B cell (primary cell): ENCODE data around the gene SNX14. TPM values are rescaled to one million over a fixed set of nuclear protein-coding genes. Genes with fewer than 3 reads are reported as not detected.

Experiments used
- ATAC-seq: fragments of 200-7000 bp; cut with Tn5 transposase; one replicate; pipeline ENCODE4 v1.10.0; 2021; ENCODE audit warnings: low read depth, mild to moderate bottlenecking, moderate number of reproducible peaks, moderate library complexity
- CTCF ChIA-PET: fragments of 350-600 bp; sonication (Branson Sonifier 250); formaldehyde crosslinking; loops from one replicate; lab custom pipeline; 2021; ENCODE audit warnings: antibody characterized with exemption, inconsistent platforms; lab: Charles Lee
- POLR2A ChIA-PET: fragments of 350-600 bp; sonication (Branson Sonifier 250); formaldehyde crosslinking; loops from one replicate; lab custom pipeline; 2021; ENCODE audit warnings: antibody characterized with exemption; lab: Charles Lee
- DNase-seq: peaks from one replicate; pipeline ENCODE4 v3.0.0; 2013
- H2AFZ ChIP-seq: 2 replicates; pipeline ENCODE4 v1.6.1; 2012; ENCODE audit warnings: mild to moderate bottlenecking, low read depth, low read length; ENCODE audit not compliant: insufficient read depth, poor library complexity, severe bottlenecking
- H3K27ac ChIP-seq, 2 donors: 1 replicate in 1 of 2; 2 replicates in 1 of 2; pipeline ENCODE4 v1.5.1; 2012 to 2013; ENCODE audit warnings: low read length in 2 of 2, mild to moderate bottlenecking in 2 of 2, moderate library complexity in 1 of 2
- H3K27me3 ChIP-seq, 4 experiments: fragments of 200-600 bp in 1 of 4; sonication (generic) in 1 of 4; replicated peaks in 1 of 4; 1 replicate in 2 of 4; 2 replicates in 2 of 4; pipeline versions ENCODE4 v1.6.1 to v1.7.0; 2013 to 2016; ENCODE audit warnings: low read length in 3 of 4, mild to moderate bottlenecking in 2 of 4, mixed read lengths in 1 of 4, moderate library complexity in 1 of 4; ENCODE audit not compliant: insufficient read depth in 4 of 4, control insufficient read depth in 3 of 4; ENCODE audit errors: control extremely low read depth in 1 of 4
- H3K36me3 ChIP-seq, 2 experiments: replicated peaks in 1 of 2; 1 replicate in 1 of 2; 2 replicates in 1 of 2; pipeline versions ENCODE4 v1.6.1 to v1.7.1; 2013; ENCODE audit warnings: low read length in 1 of 2; ENCODE audit not compliant: insufficient read depth in 2 of 2, control insufficient read depth in 1 of 2; ENCODE audit errors: control extremely low read depth in 1 of 2, extremely low read depth in 1 of 2
- H3K4me1 ChIP-seq, 2 donors: fragments of 200-600 bp in 1 of 2; sonication (generic) in 1 of 2; 1 replicate in 1 of 2; 2 replicates in 1 of 2; pipeline versions ENCODE4 v1.5.1 to v1.6.1; 2013 to 2017; ENCODE audit warnings: low read length in 2 of 2; ENCODE audit not compliant: control insufficient read depth in 2 of 2, insufficient read depth in 2 of 2
- H3K4me2 ChIP-seq: replicated peaks from 2 replicates; pipeline ENCODE3; 2012; ENCODE audit warnings: mild to moderate bottlenecking, low read depth, low read length; ENCODE audit not compliant: poor library complexity, severe bottlenecking
- H3K4me3 ChIP-seq, 5 experiments: fragments of 200-600 bp in 1 of 5; sonication (generic) in 1 of 5; 1 replicate in 3 of 5; 2 replicates in 2 of 5; pipeline versions ENCODE4 v1.5.1 to v1.7.0; 2011 to 2016; ENCODE audit warnings: low read length in 4 of 5, mild to moderate bottlenecking in 4 of 5, low read depth in 2 of 5, control low read depth in 1 of 5, moderate library complexity in 1 of 5; ENCODE audit not compliant: insufficient read depth in 1 of 5; ENCODE audit errors: control extremely low read depth in 1 of 5, extremely low read depth in 1 of 5
- H3K79me2 ChIP-seq: fragments of 200-600 bp; sonication (generic); one replicate; pipeline ENCODE4 v1.6.0; 2016; ENCODE audit warnings: low read length; ENCODE audit not compliant: control insufficient read depth, insufficient read depth
- H3K9ac ChIP-seq: fragments of 200-600 bp; sonication (generic); 2 replicates; pipeline ENCODE4 v1.6.1; 2017; ENCODE audit warnings: mild to moderate bottlenecking, low read length, moderate library complexity
- H3K9me3 ChIP-seq, 3 donors: one replicate each; pipeline versions ENCODE4 v1.6.1 to v1.7.1; 2013; ENCODE audit warnings: low read length in 2 of 3; ENCODE audit not compliant: control insufficient read depth in 2 of 3, insufficient read depth in 1 of 3; ENCODE audit errors: control extremely low read depth in 1 of 3
- H4K20me1 ChIP-seq: 2 replicates; pipeline ENCODE4 v1.6.0; 2012; ENCODE audit warnings: mild to moderate bottlenecking, low read length; ENCODE audit not compliant: insufficient read depth, control insufficient read depth, poor library complexity, severe bottlenecking
- H3K27ac Mint-ChIP-seq: one replicate; pipeline ENCODE4 v1.8.0; 2021; ENCODE audit warnings: mixed read lengths
- H3K27me3 Mint-ChIP-seq: one replicate; pipeline ENCODE4 v1.8.0; 2021; ENCODE audit warnings: mixed read lengths
- H3K4me1 Mint-ChIP-seq: one replicate; pipeline ENCODE4 v1.8.0; 2021; ENCODE audit warnings: mixed read lengths
- H3K4me3 Mint-ChIP-seq: one replicate; pipeline ENCODE4 v1.8.0; 2021; ENCODE audit warnings: mixed read lengths
- H3K9me3 Mint-ChIP-seq: one replicate; pipeline ENCODE4 v1.8.0; 2022; ENCODE audit warnings: mixed read lengths; ENCODE audit not compliant: insufficient read depth
- EZH2 ChIP-seq: IDR thresholded peaks from 2 replicates; pipeline ENCODE4 v1.6.1; 2012; ENCODE audit warnings: borderline replicate concordance, low read depth, mild to moderate bottlenecking, moderate library complexity, low read length; ENCODE audit not compliant: insufficient read depth, poor library complexity, severe bottlenecking
- WGBS: methylation state at CpG from one replicate; pipeline ENCODE4 v1.1.5; 2013; ENCODE audit warnings: missing lambda C conversion rate; ENCODE audit not compliant: insufficient coverage; 5-methylcytosine and 5-hydroxymethylcytosine counted together
- intact Hi-C: fragments of 100-400 bp; cut with micrococcal nuclease; formaldehyde crosslinking; loops from one replicate; pipeline ENCODE4 v1.10.0; 2022
- polyA minus RNA-seq: library from RNA; depleted of rRNA, polyadenylated mRNA; stranded (reverse); fragments of >200 nt; gene quantifications from 2 replicates; pipeline ENCODE4 v1.2.3, GENCODE V29; 2012
- polyA plus RNA-seq: library from polyadenylated mRNA; depleted of rRNA; stranded (reverse); fragments of >200 nt; gene quantifications from 2 replicates; pipeline ENCODE4 v1.2.3, GENCODE V29; 2012
- total RNA-seq, 2 donors: library from RNA; stranded (reverse); fragments of 120-200 nt in 1 of 2; gene quantifications; 1 replicate in 1 of 2; 2 replicates in 1 of 2; pipeline versions ENCODE4 v1.2.3 to v1.2.4, GENCODE V29; 2013 to 2022
- TF ChIP-seq, protein P1 (sequence below): fragments of 200-600 bp; IDR thresholded peaks from one replicate; pipeline ENCODE4 v1.8.0; 2022; ENCODE audit warnings: antibody characterized with exemption, mild to moderate bottlenecking

SNX14 gene, protein sequence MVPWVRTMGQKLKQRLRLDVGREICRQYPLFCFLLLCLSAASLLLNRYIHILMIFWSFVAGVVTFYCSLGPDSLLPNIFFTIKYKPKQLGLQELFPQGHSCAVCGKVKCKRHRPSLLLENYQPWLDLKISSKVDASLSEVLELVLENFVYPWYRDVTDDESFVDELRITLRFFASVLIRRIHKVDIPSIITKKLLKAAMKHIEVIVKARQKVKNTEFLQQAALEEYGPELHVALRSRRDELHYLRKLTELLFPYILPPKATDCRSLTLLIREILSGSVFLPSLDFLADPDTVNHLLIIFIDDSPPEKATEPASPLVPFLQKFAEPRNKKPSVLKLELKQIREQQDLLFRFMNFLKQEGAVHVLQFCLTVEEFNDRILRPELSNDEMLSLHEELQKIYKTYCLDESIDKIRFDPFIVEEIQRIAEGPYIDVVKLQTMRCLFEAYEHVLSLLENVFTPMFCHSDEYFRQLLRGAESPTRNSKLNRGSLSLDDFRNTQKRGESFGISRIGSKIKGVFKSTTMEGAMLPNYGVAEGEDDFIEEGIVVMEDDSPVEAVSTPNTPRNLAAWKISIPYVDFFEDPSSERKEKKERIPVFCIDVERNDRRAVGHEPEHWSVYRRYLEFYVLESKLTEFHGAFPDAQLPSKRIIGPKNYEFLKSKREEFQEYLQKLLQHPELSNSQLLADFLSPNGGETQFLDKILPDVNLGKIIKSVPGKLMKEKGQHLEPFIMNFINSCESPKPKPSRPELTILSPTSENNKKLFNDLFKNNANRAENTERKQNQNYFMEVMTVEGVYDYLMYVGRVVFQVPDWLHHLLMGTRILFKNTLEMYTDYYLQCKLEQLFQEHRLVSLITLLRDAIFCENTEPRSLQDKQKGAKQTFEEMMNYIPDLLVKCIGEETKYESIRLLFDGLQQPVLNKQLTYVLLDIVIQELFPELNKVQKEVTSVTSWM
- total RNA-seq = 80.0 and 95.1 TPM in 2 replicates
- 98.5 TPM for total RNA-seq (2013)
- polyA plus RNA-seq = 36.9 and 49.9 TPM in 2 replicates
- polyA minus RNA-seq = 36.7 and 37.2 TPM in 2 replicates

DNA sequence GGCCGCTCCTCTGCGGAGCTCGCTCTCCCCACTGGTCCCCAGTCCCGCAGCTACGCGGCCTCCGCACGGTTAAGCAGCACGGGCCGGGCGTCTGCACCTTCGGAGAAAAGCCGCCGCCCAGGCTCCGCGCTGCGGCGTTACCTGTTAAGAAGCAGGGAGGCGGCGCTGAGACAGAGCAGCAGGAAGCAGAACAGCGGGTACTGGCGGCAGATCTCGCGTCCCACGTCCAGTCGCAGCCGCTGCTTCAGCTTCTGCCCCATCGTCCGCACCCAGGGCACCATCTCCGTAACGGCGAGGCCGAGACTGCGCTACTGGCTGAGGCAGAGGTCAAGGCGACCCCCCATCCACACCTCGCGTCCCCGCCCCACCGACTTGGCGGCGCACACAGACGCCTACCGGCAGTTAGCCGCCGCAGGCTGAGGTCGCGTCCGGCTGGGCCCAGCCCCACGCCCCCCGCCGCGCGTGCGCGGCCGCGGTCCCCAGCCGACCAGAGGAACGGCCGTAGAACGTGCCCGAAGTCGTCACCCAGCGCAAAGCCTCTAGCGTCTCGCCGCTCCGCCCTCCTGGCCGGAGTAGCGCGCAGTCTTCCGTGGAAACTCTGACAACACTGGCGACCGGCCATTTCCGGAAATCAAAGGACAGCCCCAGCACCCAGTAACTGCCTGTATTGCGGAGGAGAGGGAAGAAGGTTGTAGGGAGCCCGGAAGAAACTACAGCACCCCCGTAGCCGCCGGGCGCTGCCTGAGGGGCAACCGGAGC, at the start of gene SNX14:
Gene SNX14 (minus strand): TSS at position 421 of the 759 bp plus-strand sequence. CDS start 140 bp downstream, at position 281.
- H3K4me2 ChIP-seq = peak within 1 kb of the TSS; percentile 77
- H3K36me3 ChIP-seq = peaks cover 0 to 3% of the 10 kb centered on the region in 2 experiments
- H3K27me3 ChIP-seq = no peaks in the 10 kb centered on the region
- peaks cover 37% of the 10 kb centered on the region for H3K79me2 ChIP-seq
- Mint-ChIP-seq H3K27me3 (no peaks in the 10 kb centered on the region), H3K4me1 (peaks cover 39% of the 10 kb centered on the region), H3K9me3 (no peaks in the 10 kb centered on the region), H3K27ac (peak within 1 kb of the TSS; percentile 99), H3K4me3 (peak within 1 kb of the TSS; percentile 100)
- under 1% methylated on average over 78 of the region's 82 CpGs for WGBS
- peaks cover 19% of the 10 kb centered on the region for H4K20me1 ChIP-seq
- intact Hi-C loops = loop anchor here (1.0 to 5.0 kb wide), 4 partner anchors 50 to 1366 kb away; partner anchors contain the start of genes CEP162 and NT5E
- H3K9me3 ChIP-seq = no peaks in the 10 kb centered on the region
- DNase-seq = peak; percentile 90
- peaks cover 13 to 19% of the 10 kb centered on the region in 2 donors for H3K4me1 ChIP-seq
- ChIA-PET CTCF (interaction anchor here (0.7 to 2.2 kb wide), 4 partner anchors 47 to 85 kb away, joined by 3 to 7 read pairs (median 5); partner anchors contain the start of gene SYNCRIP), POLR2A (interaction anchor here (0.5 to 3.6 kb wide), 8 partner anchors 24 to 1734 kb away, joined by 3 to 31 read pairs (median 4); partner anchors contain the start of genes CYB5R4, NT5E and SYNCRIP)
- ATAC-seq = peak; percentile 83
- TF ChIP-seq, protein P1, sequence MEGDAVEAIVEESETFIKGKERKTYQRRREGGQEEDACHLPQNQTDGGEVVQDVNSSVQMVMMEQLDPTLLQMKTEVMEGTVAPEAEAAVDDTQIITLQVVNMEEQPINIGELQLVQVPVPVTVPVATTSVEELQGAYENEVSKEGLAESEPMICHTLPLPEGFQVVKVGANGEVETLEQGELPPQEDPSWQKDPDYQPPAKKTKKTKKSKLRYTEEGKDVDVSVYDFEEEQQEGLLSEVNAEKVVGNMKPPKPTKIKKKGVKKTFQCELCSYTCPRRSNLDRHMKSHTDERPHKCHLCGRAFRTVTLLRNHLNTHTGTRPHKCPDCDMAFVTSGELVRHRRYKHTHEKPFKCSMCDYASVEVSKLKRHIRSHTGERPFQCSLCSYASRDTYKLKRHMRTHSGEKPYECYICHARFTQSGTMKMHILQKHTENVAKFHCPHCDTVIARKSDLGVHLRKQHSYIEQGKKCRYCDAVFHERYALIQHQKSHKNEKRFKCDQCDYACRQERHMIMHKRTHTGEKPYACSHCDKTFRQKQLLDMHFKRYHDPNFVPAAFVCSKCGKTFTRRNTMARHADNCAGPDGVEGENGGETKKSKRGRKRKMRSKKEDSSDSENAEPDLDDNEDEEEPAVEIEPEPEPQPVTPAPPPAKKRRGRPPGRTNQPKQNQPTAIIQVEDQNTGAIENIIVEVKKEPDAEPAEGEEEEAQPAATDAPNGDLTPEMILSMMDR = no peak
- no peak for TF ChIP-seq EZH2
- peak within 1 kb of the TSS; percentile 89 for H2AFZ ChIP-seq
- peak within 1 kb of the TSS; percentile 79 for H3K9ac ChIP-seq
- H3K4me3 ChIP-seq = peak within 1 kb of the TSS; percentile 67 to 89 (median 79)
- peak within 1 kb of the TSS; percentile 59 to 73 for H3K27ac ChIP-seq
